OCI-LY3 (cell line): ENCODE results near the gene LHFPL6.

Source experiments
- CTCF ChIP-seq: fragments of 200-600, 300-600 bp; sonication (generic); IDR thresholded peaks from 2 replicates; pipeline ENCODE4 v1.5.1; 2014; ENCODE audit warnings: antibody characterized with exemption, low read length, low read depth
- EZH2phosphoT487 ChIP-seq: fragments of 200-600 bp; shearing (Covaris generic); IDR thresholded peaks from 2 replicates; pipeline ENCODE4 v1.6.1; 2018; ENCODE audit warnings: antibody characterized with exemption, mixed run types, low read depth

GRCh38 chr13:39496506-39496905, 106.5 kb downstream of the LHFPL6 start:
- no peak for TF ChIP-seq EZH2phosphoT487
- no peak for TF ChIP-seq CTCF
